Measurements from ENCODE around the gene CREBBP.

CREBBP gene

GRCh38 chr16:3762107-3762750 is 118.3 kb downstream of the CREBBP start:
- no peak for DNase-seq

- DNase-seq = no peak
Observed at GRCh38 chr16:3761375-3762106, 119.0 kb downstream of the CREBBP start.

DNA sequence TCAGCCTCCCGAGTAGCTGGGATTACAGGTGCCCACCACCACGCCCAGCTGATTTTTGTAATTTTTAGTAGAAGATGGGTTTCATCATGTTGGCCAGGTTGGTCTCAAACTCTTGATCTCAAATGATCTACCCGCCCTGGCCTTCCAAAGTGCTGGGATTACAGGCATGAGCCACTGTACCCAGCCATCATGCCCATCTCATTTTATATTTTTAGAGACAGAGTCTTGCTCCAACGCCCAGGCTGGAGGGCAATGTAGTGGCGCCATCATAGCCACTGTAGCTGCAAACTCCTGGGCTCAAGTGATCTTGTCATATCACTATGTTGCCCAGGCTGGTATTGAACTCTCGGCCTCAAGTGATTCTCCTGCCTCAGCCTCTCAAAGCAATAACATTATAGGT is 120.0 kb downstream of the CREBBP start:
- DNase-seq = no peak

DNA sequence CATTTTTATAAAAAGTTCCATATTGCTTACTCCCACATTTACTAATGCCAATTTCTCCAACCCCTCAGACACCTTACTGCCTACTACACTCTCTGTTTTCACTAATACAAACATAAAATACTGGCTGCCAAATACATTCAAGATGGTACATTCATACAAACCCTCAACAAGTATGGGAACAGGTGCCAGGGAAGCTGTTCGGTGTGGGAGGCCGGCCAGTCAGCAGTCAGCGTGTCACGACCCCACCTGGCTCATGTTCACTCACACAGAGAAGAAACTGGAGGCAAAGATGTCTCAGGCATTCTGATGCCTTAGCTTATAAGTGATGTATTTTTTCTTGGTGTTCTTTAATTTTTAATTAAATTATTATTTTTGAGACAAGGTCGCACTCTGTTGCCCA is 120.8 kb downstream of the CREBBP start:
- DNase-seq = no peak

GRCh38 chr16:3756113-3756512 is 124.4 kb downstream of the CREBBP start:
- DNase-seq = no peak

DNA sequence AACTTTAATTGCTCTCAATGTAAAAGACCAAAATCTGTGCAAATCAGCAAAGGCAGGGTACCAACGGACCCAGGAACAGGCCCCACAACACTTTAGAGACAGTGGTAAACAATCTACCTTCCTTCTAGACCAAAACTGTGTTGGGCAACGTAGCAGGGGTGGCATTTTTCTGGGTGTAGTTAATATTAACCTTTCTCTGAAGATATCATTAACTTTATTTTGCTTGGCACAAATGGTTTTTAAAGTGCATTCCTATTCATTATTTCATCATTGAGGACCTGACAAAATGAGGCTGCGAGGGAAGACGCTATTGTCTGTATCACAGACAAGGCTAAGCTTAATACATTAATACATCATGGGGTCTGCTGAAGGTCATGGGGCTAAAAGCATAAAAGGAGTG is 125.3 kb downstream of the CREBBP start:
- DNase-seq = no peak

- DNase-seq = no peak
Observed at GRCh38 chr16:3754772-3755171, 125.7 kb downstream of the CREBBP start.

- DNase-seq = no peak
Observed at GRCh38 chr16:3754081-3754703, 126.3 kb downstream of the CREBBP start.

GRCh38 chr16:3752984-3753383 is 127.5 kb downstream of the CREBBP start:
- no peak for DNase-seq

DNA sequence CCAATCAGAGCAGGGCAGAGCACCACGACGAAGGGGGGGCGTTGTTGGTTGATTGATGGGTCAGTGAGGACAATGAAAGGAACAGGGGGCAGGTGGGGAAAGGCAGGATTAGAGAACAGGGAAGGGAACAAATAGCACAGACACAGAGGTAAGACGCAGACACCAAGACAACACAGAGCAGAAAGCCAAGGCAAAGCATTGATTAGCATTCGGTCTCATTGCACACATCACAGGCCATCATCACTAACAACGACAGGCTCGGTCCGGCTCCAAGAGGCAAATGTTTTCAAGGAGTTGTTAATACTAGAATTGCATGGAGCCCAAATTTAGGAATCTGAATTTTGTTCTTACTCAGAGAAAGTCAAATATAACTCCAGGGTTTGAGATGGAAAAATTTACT is 128.6 kb downstream of the CREBBP start:
- no peak for DNase-seq

- no peak for DNase-seq
Observed at GRCh38 chr16:3748307-3748706, 132.2 kb downstream of the CREBBP start.

DNA sequence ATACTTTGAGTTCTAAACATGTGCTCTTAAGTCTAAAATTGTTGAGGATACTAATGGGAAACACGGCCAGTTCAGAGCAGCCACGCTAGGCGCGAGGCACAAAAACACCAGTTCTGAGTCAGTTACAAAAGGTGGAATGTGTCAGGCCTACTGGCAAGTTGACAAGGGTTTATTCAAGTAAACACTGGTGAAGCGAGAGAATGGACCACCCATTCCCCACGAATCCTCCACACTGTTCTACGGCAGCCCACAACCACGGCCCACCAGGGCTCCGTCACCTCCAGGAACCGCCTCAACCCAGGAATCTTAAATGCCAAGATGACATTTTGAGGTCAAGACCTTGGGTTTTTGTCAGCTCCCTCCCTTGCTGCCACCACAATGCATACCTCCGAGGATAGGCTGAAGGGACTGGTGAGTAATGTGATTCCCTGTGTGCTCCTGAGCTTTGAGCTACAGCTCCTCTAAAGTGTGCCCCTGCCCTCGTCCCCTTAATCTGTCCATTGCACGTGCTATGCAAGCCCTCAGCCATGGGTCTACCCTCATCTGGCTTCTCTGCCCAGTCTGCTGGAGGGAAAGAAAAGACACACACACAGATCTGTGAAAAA is 134.7 kb downstream of the CREBBP start:
- no peak for DNase-seq

DNA sequence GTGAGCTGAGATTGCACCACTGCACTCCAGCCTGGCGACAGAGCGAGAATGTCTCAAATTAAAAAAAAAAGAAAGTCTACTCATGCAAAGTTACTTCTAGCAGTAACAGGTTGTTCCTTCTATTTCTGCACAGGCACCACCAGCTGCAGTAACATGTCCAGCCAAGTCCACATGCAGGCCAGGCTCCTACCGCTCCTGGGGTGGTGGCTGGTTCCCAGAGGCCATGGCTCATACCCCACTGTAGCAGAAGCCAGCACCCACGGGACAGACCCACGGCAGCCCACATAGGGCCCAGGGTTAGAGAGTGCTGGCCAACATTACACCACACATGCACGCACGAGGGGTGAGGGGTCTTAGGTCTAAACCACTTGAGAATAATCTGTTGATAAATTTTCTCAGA is 136.5 kb downstream of the CREBBP start:
- DNase-seq = no peak

GRCh38 chr16:3740934-3741333 is 139.6 kb downstream of the CREBBP start:
- DNase-seq = no peak

DNA sequence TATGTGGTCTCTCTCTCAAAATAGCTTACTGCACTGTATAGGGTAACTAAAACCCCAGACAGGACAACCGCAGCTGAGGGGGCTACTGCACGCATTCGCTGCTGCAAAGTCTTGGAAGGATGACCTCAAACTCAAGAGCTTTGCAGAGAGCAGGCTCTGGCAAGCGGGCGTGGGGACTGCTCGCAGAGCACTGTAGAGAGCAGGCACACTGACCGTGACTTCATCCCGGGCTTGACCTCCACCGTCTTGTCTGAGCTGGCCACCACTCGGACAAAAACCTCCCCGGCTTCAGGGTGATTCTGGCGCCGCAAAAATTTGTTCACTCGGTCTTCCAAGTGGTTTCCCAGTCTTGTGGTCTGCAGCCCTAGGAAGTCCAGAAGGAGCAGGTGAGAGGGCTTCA is 140.3 kb downstream of the CREBBP start:
- DNase-seq = no peak

DNA sequence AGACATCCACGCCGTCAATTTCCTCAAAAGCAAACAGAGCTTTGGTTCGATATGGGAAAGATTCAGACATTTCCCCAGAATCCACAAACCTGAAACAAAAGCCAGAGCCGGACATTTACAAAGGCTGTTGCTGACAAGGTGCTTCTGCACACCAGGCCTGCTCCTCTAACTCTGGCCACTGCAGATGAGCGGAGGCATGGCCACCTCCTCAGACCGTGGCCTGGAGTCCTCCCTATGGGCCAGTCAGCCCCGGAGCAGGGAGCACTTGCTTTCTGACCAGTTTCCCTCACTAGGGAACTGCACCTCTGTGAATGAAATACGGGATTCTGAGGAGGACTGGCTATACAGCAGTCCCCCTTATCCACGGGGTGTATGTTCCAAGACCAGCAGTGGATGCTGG is 140.9 kb downstream of the CREBBP start:
- no peak for DNase-seq

GRCh38 chr16:3738541-3738940 is 142.0 kb downstream of the CREBBP start:
- no peak for DNase-seq

GRCh38 chr16:3738128-3738527 is 142.4 kb downstream of the CREBBP start:
- no peak for DNase-seq

GRCh38 chr16:3737181-3737580 is 143.3 kb downstream of the CREBBP start:
- no peak for DNase-seq

GRCh38 chr16:3736116-3736515 is 144.4 kb downstream of the CREBBP start:
- DNase-seq = no peak

DNA sequence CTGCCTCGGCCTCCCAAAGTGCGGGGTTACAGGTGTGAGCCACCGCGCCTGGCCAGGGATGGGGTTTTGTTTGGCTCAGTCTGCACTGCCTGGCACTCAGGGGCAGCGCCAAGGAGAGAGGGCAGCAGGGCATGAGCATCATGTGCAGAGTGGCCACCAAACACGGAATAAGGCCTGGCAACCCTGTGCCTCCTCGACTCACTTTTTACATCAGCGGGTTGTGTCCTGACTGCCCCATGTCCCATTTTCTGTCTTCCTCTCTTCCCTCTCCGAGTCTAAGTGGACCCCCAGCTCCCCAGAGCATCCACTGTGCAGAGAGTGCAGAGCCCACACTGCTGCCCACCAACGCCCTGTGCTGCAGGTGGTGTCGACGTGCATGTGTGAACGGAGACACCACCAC is 145.0 kb downstream of the CREBBP start:
- DNase-seq = no peak

GRCh38 chr16:3734758-3735221 is 145.7 kb downstream of the CREBBP start:
- no peak for DNase-seq

GRCh38 chr16:3734084-3734757 is 146.3 kb downstream of the CREBBP start:
- no peak for DNase-seq

All from T-helper 2 cell (primary cell).